ENCODE data around the gene HYAL1.
"Not testable (repeated sequence)": the region's sequence is repeated elsewhere in the genome, so short reads cannot be mapped to it uniquely, and the experiment has no call there.

Gene HYAL1

GRCh38 chr3:50292159-50293078, 11.0 kb downstream of the HYAL1 start, which contains the start of gene IFRD2:
Gene IFRD2, minus strand, starts transcription at chr3:50292429. Its CDS starts 155 bp downstream, at chr3:50292274.
- DNase-seq, result peak; percentile 93

GRCh38 chr3:50290161-50290641, 13.2 kb downstream of the HYAL1 start:
- no peak for DNase-seq

- no peak for DNase-seq
Observed at GRCh38 chr3:50289130-50289529, 14.2 kb downstream of the HYAL1 start.

GRCh38 chr3:50288387-50289007, 14.9 kb downstream of the HYAL1 start:
- no peak for DNase-seq

- no peak for DNase-seq
Observed at GRCh38 chr3:50287262-50287661, 16.1 kb downstream of the HYAL1 start.

GRCh38 chr3:50286322-50287227, 16.8 kb downstream of the HYAL1 start:
- no peak for DNase-seq

- DNase-seq, result not testable (repeated sequence)
Observed at GRCh38 chr3:50284121-50284520, 19.3 kb downstream of the HYAL1 start.

GRCh38 chr3:50279255-50280016, 23.9 kb downstream of the HYAL1 start:
- DNase-seq, result no peak

- DNase-seq, result no peak
Observed at GRCh38 chr3:50278880-50279224, 24.5 kb downstream of the HYAL1 start, which contains the start of gene LSMEM2. Gene LSMEM2, plus strand, starts transcription at chr3:50279087. Its CDS starts 27 bp downstream, at chr3:50279114.

GRCh38 chr3:50278123-50278879, 25.1 kb downstream of the HYAL1 start:
- no peak for DNase-seq

GRCh38 chr3:50276762-50277101, 26.6 kb downstream of the HYAL1 start:
- DNase-seq, result no peak

GRCh38 chr3:50275996-50276761, 27.2 kb downstream of the HYAL1 start:
- no peak for DNase-seq

GRCh38 chr3:50275141-50275995, 28.0 kb downstream of the HYAL1 start:
- DNase-seq, result no peak

GRCh38 chr3:50274371-50275104, 28.8 kb downstream of the HYAL1 start:
- DNase-seq, result peak; percentile 55

GRCh38 chr3:50273689-50274065, 29.7 kb downstream of the HYAL1 start:
- DNase-seq, result no peak

- peak; percentile 77 for DNase-seq
Observed at GRCh38 chr3:50272911-50273688, 30.3 kb downstream of the HYAL1 start.

- DNase-seq, result not testable (repeated sequence)
Observed at GRCh38 chr3:50272538-50272910, 30.9 kb downstream of the HYAL1 start.

GRCh38 chr3:50271314-50271936, 31.9 kb downstream of the HYAL1 start:
- DNase-seq, result no peak

All from activated CD4-positive, alpha-beta T cell treated with anti-CD3 and anti-CD28 coated beads for 1 hour (primary cell).